HCT116 (cell line): ENCODE data around the gene SLC2A1. TPM values are rescaled to one million over a fixed set of nuclear protein-coding genes. Genes with fewer than 3 reads are reported as not detected.
A peak's percentile ranks its signal among the peaks of the same experiment; 100 is the strongest.

ENCODE experiments used
- ATAC-seq: fragments of 200-7000 bp; cut with Tn5 transposase; 2 replicates; pipeline ENCODE4 v1.9.1; 2020; ENCODE audit warnings: mild to moderate bottlenecking, moderate library complexity
- BruUV-seq: library from RNA; stranded (reverse); fragments of 400-500 nt; replicated peaks from 2 replicates; lab custom pipeline; 2021; lab: Mats Ljungman, UMichigan
- CTCF ChIA-PET: fragments of 300-600 bp; sonication (Branson Sonifier 250); formaldehyde crosslinking; loops from one replicate; lab custom pipeline; 2021; ENCODE audit warnings: antibody characterized with exemption; lab: Charles Lee
- POLR2A ChIA-PET: fragments of 300-600, 350-600 bp; sonication (Branson Sonifier 250); formaldehyde crosslinking; loops from one replicate; lab custom pipeline; 2021; ENCODE audit warnings: antibody characterized with exemption; lab: Charles Lee
- RAD21 ChIA-PET, 2 experiments: fragments of 300-600 bp; sonication (Branson Sonifier 250); formaldehyde crosslinking; loops; one replicate each; lab custom pipeline; 2023; ENCODE audit warnings: low total read pairs in 2 of 2; ENCODE audit not compliant: uncharacterized antibody in 2 of 2, unreplicated experiment in 2 of 2, low non-redundant PET in 1 of 2; lab: Charles Lee
- DNase-seq: peaks from one replicate; pipeline ENCODE4 v3.0.0-alpha.2; 2010; ENCODE audit warnings: low read depth, low spot score
- H2AFZ ChIP-seq: fragments of 200-600 bp; shearing (Covaris generic), sonication (generic); 2 replicates; pipeline ENCODE4 v1.6.1; 2017; ENCODE audit warnings: low read depth, mixed run types, mixed read lengths, antibody characterized with exemption, low read length; ENCODE audit not compliant: poor library complexity, severe bottlenecking
- H3K27ac ChIP-seq: 2 replicates; pipeline ENCODE4 v1.5.1; 2012; ENCODE audit warnings: low read depth, low read length
- H3K27me3 ChIP-seq: fragments of 200-600 bp; sonication (generic); 2 replicates; pipeline ENCODE4 v1.6.1; 2016; ENCODE audit warnings: mixed run types, low read length, mixed read lengths; ENCODE audit not compliant: insufficient read depth
- H3K36me3 ChIP-seq, 2 experiments: fragments of 200-500 bp in 1 of 2; fragments of 200-600 bp in 1 of 2; sonication (Bioruptor generic) in 1 of 2; sonication (generic) in 1 of 2; 2 replicates each; pipeline versions ENCODE4 v1.5.1 to v1.6.1; 2014 to 2016; ENCODE audit warnings: low read length in 2 of 2, inconsistent platforms in 1 of 2, mixed read lengths in 1 of 2, mixed run types in 1 of 2; ENCODE audit not compliant: insufficient read depth in 2 of 2, control insufficient read depth in 1 of 2
- H3K4me1 ChIP-seq, 2 experiments: fragments of 200-600 bp in 1 of 2; sonication (generic) in 1 of 2; 2 replicates each; pipeline versions ENCODE4 v1.5.1 to v1.6.1; 2012 to 2017; ENCODE audit warnings: low read length in 2 of 2, inconsistent platforms in 1 of 2, mild to moderate bottlenecking in 1 of 2, mixed read lengths in 1 of 2, mixed run types in 1 of 2, moderate library complexity in 1 of 2; ENCODE audit not compliant: insufficient read depth in 2 of 2, control insufficient read depth in 1 of 2
- H3K4me2 ChIP-seq: fragments of 200-600 bp; sonication (generic); 2 replicates; pipeline ENCODE4 v1.6.1; 2017; ENCODE audit warnings: mixed run types, low read length, mixed read lengths
- H3K4me3 ChIP-seq, 2 experiments: fragments of 200-600 bp in 1 of 2; sonication (generic) in 1 of 2; replicated peaks in 1 of 2; 2 replicates each; pipeline ENCODE4 v1.5.1; 2011 to 2016; ENCODE audit warnings: low read length in 2 of 2, control low read depth in 1 of 2, low read depth in 1 of 2, mild to moderate bottlenecking in 1 of 2, mixed read lengths in 1 of 2, mixed run types in 1 of 2
- H3K79me2 ChIP-seq: fragments of 200-600 bp; sonication (generic); 2 replicates; pipeline ENCODE4 v1.6.1; 2017; ENCODE audit warnings: mild to moderate bottlenecking, mixed run types, low read length, moderate library complexity, mixed read lengths; ENCODE audit not compliant: insufficient read depth
- H3K9ac ChIP-seq: fragments of 200-600 bp; sonication (generic); 2 replicates; pipeline ENCODE4 v1.6.1; 2016; ENCODE audit warnings: low read length, mixed read lengths
- H3K9me2 ChIP-seq: fragments of 200-600 bp; sonication (generic), shearing (Covaris generic); 2 replicates; pipeline ENCODE4 v1.6.1; 2017; ENCODE audit warnings: mixed run types, mild to moderate bottlenecking, moderate library complexity; ENCODE audit not compliant: insufficient read depth
- H3K9me3 ChIP-seq, 2 experiments: fragments of 200-500 bp in 1 of 2; fragments of 200-600 bp in 1 of 2; sonication (Bioruptor generic) in 1 of 2; sonication (generic) in 1 of 2; 2 replicates each; pipeline ENCODE4 v1.6.1; 2014 to 2017; ENCODE audit warnings: low read length in 2 of 2, mixed read lengths in 2 of 2, inconsistent platforms in 1 of 2, low read depth in 1 of 2, mild to moderate bottlenecking in 1 of 2, mixed run types in 1 of 2, moderate library complexity in 1 of 2; ENCODE audit not compliant: control insufficient read depth in 1 of 2, insufficient read depth in 1 of 2
- H4K20me1 ChIP-seq: fragments of 200-600 bp; sonication (generic), shearing (Covaris generic); 2 replicates; pipeline ENCODE4 v1.6.1; 2017; ENCODE audit warnings: mixed run types, mild to moderate bottlenecking, moderate library complexity; ENCODE audit not compliant: insufficient read depth
- CTCF ChIP-seq, 3 experiments: fragments of 200-600 bp in 1 of 3; sonication (generic) in 1 of 3; IDR thresholded peaks in 2 of 3; conservative IDR thresholded peaks in 1 of 3; 2 replicates each; pipeline ENCODE4 v1.5.1; 2012 to 2017; ENCODE audit warnings: low read depth in 2 of 3, low read length in 2 of 3, antibody characterized with exemption in 1 of 3, borderline replicate concordance in 1 of 3, control low read depth in 1 of 3, mild to moderate bottlenecking in 1 of 3, mixed read lengths in 1 of 3, mixed run types in 1 of 3, moderate library complexity in 1 of 3; ENCODE audit not compliant: insufficient read depth in 1 of 3
- ELF1 ChIP-seq: IDR thresholded peaks from 2 replicates; pipeline ENCODE4 v1.6.1; 2012; ENCODE audit warnings: low read depth, borderline replicate concordance
- EZH2 ChIP-seq: fragments of 200-600 bp; sonication (generic); IDR thresholded peaks from 2 replicates; pipeline ENCODE4 v1.6.1; 2017; ENCODE audit warnings: antibody characterized with exemption, mixed run types
- JUND ChIP-seq: IDR thresholded peaks from 2 replicates; pipeline ENCODE4 v1.6.1; 2012
- MAX ChIP-seq: IDR thresholded peaks from 2 replicates; pipeline ENCODE4 v1.6.1; 2012
- POLR2AphosphoS5 ChIP-seq: IDR thresholded peaks from 2 replicates; pipeline ENCODE4 v1.6.1; 2011; ENCODE audit warnings: mild to moderate bottlenecking, low read depth, low read length, moderate library complexity
- TCF7L2 ChIP-seq: IDR thresholded peaks from 2 replicates; pipeline ENCODE4 v1.7.0; 2011; ENCODE audit warnings: borderline replicate concordance, inconsistent platforms; ENCODE audit not compliant: insufficient read depth, insufficient read length; ENCODE audit errors: extremely low read depth
- ZBTB33 ChIP-seq: IDR thresholded peaks from 2 replicates; pipeline ENCODE4 v1.6.1; 2011; ENCODE audit warnings: mild to moderate bottlenecking, low read length, moderate library complexity; ENCODE audit not compliant: insufficient replicate concordance; ENCODE audit errors: extremely low read depth
- ZFX ChIP-seq: fragments of 450-650 bp; IDR thresholded peaks from 2 replicates; pipeline ENCODE4 v1.6.1; 2017
- ZNF274 ChIP-seq: fragments of 200-500 bp; sonication (Bioruptor generic); IDR thresholded peaks from 2 replicates; pipeline ENCODE4 v1.6.1; 2014; ENCODE audit warnings: mild to moderate bottlenecking, low read depth, low read length, inconsistent platforms
- intact Hi-C: fragments of 100-400 bp; cut with micrococcal nuclease; formaldehyde crosslinking; loops from 2 replicates; pipeline ENCODE4 v1.10.0; 2022
- total RNA-seq: library from RNA; stranded (reverse); gene quantifications from one replicate; pipeline ENCODE4 v1.2.1, GENCODE V29; 2021; ENCODE audit not compliant: unreplicated experiment

The SLC2A1 gene
- total RNA-seq, 1 experiment from 2014 or later: 248 TPM

GRCh38 chr1:42940851-42941639 is 17.6 kb downstream of the SLC2A1 start:
- ATAC-seq: peak; percentile 47
- TF ChIP-seq POLR2AphosphoS5 (peak; percentile 59), ZBTB33 (peak; percentile 31), TCF7L2 (peak; percentile 77), ZNF274 (no peak), CTCF (IDR thresholded peaks at IDR 0.05 in 2 of 3, conservative IDR thresholded peaks at IDR 0.05 in 1 of 3; ENCODE audit: borderline replicate concordance in 1 of 3, insufficient read depth in 1 of 3, low read depth in 2 of 3, low read length in 2 of 3) (no peak), ZFX (no peak), EZH2 (no peak), ELF1 (no peak), MAX (no peak), JUND (no peak)
- Histone ChIP-seq H3K4me1 (peaks cover 99 to 100% of the 10 kb centered on the region in 2 experiments), H4K20me1 (no peaks in the 10 kb centered on the region), H3K36me3 (peaks cover 7 to 14% of the 10 kb centered on the region in 2 experiments; a peak in 2 of 4 replicates), H3K9ac (peak overlapping the region; percentile 56), H2AFZ (no peak overlapping the region), H3K9me3 (no peaks in the 10 kb centered on the region), H3K4me2 (peak overlapping the region; percentile 81), H3K4me3 (peak overlapping the region; percentile 10 to 43), H3K27ac (peak overlapping the region; percentile 84), H3K27me3 (no peaks in the 10 kb centered on the region), H3K9me2 (no peaks in the 10 kb centered on the region), H3K79me2 (peaks cover 100% of the 10 kb centered on the region)
- no TSS peak for BruUV-seq
- intact Hi-C loops: loop anchor here (1.0 kb wide), 1 partner anchor 18 kb away; no protein-coding TSS in a partner anchor
- RAD21 ChIA-PET: interaction anchor here in 1 of 2 experiments (1.6 kb wide), 1 partner anchor 132 kb away, joined by 6 read pairs; no protein-coding TSS in a partner anchor
- CTCF ChIA-PET: interaction anchor here (1.1 to 2.3 kb wide), 2 partner anchors 18 to 133 kb away, joined by 9 to 12 read pairs; no protein-coding TSS in a partner anchor
- POLR2A ChIA-PET: interaction anchor here (0.9 to 2.7 kb wide), 5 partner anchors 9 to 26 kb away, joined by 3 to 11 read pairs (median 5); partner anchors contain the start of gene SLC2A1
- peak; percentile 82 for DNase-seq
